HG03025 (cell line): ENCODE results near the gene FAM168A.

Experiments
- ATAC-seq: cut with Tn5 transposase; IDR thresholded peaks from one replicate; pipeline ENCODE4 v1.9.1; 2021; ENCODE audit warnings: mild to moderate bottlenecking, moderate library complexity; ENCODE audit not compliant: unreplicated experiment, low FRiP score

FAM168A gene

GRCh38 chr11:73406131-73406530 lies 191.8 kb downstream of the FAM168A start:
- ATAC-seq, result no peak

GRCh38 chr11:73405146-73405510 lies 192.8 kb downstream of the FAM168A start:
- ATAC-seq, result no peak

DNA sequence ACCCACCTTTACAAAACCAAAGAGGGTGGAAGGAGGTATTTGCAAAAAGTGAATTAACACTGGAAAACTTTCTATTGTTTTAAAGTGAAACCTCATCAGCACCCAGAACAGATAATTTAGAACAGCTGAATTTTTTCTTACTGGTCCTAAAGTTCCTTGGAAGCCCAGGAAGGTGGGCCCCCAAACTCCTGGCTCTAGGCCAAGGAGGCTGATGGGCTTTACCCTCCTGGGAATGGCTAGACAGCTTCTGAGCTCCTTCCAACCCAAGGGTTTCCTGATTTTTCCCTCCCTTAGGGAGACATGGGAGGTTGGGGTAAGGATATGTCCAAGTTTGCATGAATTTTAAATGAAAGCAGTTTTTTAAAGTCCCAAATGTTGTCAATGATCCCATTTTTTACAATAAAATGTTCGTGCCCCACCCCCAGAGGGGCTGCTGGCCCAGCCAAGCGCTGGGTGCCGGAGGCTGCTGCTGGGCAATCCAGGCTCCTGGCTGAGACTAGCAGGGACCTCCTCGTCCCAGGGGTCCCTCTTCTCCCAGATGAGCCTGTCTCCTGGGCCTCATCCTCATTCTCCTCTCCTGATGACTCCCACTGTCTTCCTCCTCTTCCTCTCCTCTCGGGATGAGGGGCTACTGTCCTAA lies 193.3 kb downstream of the FAM168A start:
- no peak for ATAC-seq

GRCh38 chr11:73404048-73404447 lies 193.9 kb downstream of the FAM168A start:
- ATAC-seq, result no peak

DNA sequence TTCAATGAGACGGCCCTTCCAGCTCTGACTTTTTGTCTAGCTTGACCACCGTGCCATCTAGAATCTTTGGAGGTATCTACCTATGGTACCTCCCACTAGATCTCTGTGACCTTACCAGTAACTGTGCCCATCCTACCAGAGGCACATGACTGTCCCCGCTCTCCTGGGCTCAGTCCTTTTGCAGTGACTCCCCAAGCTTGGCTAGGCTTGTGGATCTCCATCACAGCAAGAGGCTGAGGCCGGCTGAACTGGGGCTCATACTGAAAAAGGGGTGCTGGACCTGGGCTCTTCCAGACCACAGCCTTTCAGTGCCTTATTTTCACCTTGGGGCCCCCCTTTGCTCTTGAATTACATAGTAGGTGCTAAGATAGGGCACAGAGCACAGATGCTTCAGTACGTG lies 194.4 kb downstream of the FAM168A start:
- ATAC-seq, result no peak

DNA sequence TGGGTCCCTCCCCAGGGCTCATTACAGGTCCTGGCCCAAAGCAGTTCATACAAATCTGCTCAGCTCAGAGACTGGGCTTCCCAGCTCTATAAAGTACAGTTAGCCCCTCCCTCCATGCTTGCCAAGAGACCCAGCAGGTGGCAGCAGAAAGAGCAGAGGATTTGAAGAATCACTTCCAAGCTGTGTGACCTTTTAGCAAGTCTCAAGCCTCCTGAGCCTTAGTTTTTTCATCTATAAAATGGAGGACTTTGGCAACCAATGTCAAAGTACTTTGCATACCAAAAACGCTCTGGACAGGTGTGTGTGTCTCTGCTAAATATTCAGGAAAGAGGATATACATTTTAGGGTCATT lies 195.1 kb downstream of the FAM168A start:
- ATAC-seq, result no peak

- ATAC-seq, result no peak
These were observed 195.7 kb downstream of the FAM168A start for GRCh38 chr11:73401924-73402833.

DNA sequence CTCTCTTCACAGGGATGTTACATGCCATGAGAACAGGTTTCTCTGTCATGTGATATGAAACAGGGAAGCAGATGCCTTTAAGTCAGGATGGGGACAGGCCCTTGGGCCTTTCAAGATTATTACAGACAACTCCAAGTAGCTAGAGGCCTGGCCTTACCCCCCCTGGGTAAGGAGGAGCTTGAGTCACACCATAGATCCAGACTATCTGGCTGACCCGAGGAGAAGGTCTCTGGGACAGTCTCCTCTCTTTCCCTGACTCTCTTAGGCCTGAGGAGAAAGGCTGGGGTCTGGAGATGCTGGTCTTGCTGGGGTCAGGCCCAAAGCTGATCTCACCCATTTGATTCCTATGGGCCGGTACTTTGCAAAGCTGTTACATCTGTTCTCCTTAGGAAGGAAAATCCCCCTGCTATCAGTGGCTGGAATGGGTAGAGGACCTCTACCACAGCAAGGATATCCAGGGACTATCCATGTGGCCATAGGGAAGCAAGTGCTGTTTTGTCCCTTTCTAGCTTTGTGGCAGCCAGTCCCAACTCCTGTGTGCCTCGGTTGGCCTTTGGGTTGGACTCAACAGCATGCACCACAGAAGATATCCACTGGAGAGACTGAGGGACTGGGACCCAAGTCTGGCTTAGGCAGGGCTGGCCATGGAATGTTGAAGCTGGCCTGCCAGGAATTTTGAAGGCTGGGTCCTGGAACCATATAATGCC lies 196.5 kb downstream of the FAM168A start:
- ATAC-seq, result no peak

DNA sequence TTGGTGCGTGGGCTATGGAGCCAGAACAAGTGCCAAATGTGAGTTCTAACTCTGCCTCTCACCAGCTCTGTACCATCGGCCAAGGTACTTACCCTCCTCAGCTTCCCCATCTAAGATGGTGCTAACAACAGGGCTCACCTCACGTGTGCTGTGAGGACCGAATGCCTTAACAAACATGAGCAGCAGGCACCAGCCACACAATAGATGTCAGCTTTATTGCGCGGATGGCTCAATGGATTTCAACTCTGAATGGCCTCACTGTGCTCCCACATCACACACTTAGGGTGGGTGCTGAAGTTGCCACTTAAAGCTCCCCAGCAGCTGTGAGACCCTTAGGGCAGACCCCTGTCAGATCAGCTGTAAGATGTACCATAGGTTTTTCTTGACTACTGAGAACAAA lies 197.6 kb downstream of the FAM168A start:
- ATAC-seq, result no peak

DNA sequence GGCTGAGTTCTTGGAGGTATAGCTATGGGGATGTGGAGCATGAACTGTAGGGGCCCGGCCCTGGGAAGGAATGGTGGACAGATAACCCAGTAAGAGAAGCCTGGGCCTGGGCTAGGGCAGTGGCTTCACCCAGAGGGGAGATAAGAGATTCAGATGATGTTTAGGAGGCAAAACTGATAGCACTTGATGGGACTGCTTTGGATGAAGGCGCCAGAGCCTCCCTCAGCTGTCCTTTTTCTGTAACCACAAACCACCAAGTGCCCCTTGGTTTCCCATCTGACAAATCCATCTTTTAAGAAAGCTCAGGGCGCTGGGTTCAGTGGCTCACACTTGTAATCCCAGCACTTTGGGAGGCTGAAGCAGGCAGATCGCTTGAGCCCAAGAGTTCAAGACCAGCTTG lies 198.3 kb downstream of the FAM168A start:
- ATAC-seq, result no peak

DNA sequence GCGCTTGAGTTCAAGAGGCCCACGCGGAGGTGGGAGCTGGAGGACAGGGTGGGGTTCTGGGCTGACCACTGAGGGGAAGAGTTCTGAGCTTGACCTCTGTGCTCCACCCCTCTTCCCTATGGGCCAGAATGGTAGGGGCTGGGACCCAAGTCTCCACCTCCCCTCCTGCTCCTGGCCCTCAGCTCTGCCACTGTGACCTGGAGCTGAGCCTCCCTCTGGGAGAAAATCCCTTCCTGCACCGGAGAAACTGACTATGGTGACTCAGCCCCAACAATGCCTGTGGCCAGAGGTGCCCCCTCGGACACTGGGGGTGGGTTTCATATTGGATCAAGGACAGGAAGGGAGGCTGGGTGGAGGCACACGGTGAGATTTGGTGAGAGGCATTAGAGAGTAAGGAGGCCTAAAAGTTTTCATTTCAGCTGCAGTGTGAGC lies 198.7 kb downstream of the FAM168A start:
- no peak for ATAC-seq

- no peak for ATAC-seq
These were observed 199.2 kb downstream of the FAM168A start for GRCh38 chr11:73398721-73399120.

GRCh38 chr11:73398132-73398526 lies 199.8 kb downstream of the FAM168A start:
- ATAC-seq, result no peak

DNA sequence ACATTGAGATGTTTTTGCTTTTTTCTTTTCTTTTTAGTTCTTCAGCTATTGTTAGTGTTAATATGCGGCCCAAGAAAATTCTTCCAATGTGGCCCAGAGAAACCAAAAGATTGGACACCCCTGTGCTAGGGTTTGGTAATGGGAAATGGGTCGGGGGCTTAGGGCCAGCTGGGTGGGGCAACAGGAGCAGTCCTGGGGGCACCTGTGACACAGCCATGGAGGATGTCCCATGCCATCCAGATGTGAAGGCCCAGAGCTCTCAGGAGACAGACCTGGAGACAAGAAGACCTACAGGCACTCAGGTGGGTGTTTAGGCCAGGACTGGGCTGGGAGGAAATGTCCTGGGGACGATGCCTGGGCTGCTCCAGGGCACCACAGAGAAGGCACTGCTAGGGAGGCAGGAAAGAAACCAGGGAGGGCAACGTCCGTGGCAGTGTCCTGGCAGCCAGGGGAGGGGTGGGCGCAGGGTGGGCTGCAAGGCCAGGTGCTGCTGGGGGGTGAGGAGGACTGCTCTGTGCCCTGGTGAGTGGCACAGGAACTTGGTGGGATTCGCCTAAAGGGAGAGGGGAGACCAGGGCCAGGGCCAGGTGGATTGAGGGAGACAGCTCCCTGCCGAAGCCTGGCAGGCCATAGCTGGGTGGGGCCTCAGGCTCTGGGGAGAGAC lies 200.3 kb downstream of the FAM168A start:
- ATAC-seq, result no peak

- ATAC-seq, result no peak
These were observed 200.9 kb downstream of the FAM168A start for GRCh38 chr11:73396985-73397384.

DNA sequence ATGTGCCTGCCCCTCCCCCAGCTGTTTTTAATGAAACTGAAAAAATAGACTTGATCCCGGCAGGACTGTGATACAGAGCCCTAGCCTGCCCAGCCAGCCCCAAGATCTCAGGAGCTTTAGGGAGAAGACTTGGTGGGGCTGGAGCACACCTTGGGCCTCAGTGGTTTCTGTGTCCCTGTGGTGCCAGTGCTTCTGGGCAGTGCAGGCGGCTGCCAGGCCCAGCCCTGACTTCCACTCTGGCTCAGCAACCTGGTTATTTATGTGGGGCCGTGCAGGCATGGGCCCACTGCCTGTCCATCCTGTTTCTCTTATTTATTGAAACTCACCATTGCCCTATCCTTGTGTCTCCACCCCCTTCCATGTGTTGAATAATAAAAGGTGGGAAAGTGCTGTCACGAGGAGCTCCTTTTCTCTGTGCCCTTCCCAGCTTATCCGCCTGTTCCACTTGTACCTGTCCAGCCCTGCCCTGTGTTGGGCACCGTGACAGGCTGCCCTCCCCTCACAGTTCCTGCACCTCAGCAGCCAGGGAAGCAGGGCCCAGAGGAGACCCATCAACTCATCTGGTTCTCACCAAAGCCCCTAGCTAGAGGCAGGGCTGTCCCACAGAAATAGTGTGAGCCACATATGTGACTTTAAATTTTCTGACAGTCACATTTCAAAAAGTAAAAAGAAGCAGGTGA lies 201.5 kb downstream of the FAM168A start:
- no peak for ATAC-seq

DNA sequence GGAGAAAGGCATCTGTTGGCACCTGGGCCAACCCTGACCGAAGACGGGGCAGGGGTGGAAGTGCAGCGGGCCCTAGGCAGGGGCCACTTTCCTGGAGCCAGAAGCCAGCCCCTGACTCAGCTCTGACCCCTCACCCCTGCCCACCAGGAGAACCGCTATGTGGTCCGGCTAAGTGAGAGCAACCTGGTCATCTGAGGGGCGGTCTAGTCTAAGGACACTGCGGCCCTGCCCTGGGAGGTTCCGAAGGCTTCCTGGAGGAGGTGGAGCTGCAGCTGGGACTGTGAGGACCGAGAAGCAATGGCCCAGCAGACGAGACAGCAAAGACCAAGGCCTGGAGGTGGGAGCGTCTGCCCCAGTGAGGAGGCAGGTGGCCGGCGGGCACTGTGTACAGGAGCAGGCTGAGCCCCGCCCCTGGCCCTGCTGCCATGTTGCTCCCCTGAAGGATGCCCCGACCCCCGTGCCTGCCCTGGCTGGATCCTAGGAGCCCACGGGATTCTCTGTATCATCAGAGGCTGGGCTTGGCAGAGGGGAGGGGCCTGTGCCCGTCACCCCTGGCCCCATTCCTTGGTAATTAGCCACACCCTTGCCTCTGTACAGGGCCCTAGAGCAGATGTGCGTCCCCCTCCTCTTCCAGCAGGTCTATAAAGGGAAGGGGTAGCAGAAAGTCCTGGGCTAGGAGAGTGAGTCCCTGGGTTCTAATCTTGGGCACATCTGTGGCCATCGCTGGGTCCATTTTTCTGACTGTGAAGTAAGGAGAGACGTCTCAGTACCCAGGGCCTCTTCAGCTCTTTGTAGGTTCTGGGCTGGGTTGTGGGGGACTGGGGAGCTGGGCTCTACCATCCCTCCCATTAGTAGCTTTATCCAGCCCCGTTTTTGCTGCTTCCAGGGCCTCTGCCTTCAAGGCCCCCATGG lies 202.4 kb downstream of the FAM168A start:
- ATAC-seq, result no peak

DNA sequence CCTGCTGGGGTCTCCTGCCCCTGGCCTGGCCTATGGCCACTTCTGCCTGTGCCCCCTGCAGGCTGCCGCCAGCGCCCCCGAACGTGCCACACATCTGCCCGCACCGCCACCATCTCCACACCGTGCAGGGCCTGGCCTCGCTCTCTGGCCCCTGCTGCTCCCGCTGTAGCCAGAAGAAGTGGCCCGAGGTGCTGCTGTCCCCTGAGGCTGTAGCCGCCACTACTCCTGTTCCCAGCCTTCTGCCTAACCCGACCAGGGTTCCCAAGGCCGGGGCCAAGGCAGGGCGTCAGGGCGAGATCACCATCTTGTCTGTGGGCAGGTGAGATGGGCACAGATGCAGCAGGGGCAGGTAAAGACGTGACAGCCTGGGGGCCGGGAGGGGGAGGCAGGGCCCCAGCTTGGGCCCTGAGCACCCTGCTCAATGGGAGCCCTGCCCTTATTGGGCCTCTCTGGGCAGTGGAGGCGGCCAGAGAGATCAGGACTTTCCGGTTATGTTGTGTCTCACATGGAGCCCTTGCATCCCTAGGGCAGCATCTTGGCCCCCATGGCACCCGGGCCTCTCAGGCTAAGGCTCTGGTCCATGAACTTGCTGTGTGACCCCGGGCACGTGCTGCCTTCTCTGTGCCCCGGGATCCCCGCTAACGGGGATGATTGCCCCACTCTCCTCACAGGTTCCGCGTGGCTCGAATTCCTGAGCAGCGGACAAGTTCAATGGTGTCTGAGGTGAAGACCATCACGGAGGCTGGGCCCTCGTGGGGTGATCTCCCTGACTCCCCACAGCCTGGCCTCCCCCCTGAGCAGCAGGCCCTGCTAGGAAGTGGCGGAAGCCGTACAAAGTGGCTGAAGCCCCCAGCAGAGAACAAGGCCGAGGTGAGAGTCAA lies 203.3 kb downstream of the FAM168A start:
- ATAC-seq, result no peak
